PFSK-1 (cell line): ENCODE data around the gene DOCK1.

ENCODE experiments used
- FOXP2 ChIP-seq: optimal IDR thresholded peaks from 2 replicates; pipeline ENCODE3; 2011; ENCODE audit warnings: borderline replicate concordance, control low read depth, inconsistent platforms; ENCODE audit not compliant: insufficient read depth; ENCODE audit errors: extremely low read length, extremely low read depth
- POLR2AphosphoS5 ChIP-seq: IDR thresholded peaks from 2 replicates; pipeline ENCODE4 v1.6.1; 2012; ENCODE audit warnings: low read depth, mild to moderate bottlenecking, control low read depth, low read length, moderate library complexity
- SIN3A ChIP-seq: IDR thresholded peaks from 2 replicates; pipeline ENCODE4 v1.6.1; 2012; ENCODE audit warnings: mild to moderate bottlenecking, low read length, moderate library complexity, borderline replicate concordance; ENCODE audit not compliant: insufficient read depth
- TAF1 ChIP-seq: IDR thresholded peaks from 2 replicates; pipeline ENCODE4 v1.6.1; 2012; ENCODE audit warnings: low read length, control low read depth, borderline replicate concordance; ENCODE audit not compliant: insufficient read depth
- TF ChIP-seq, protein P1 (sequence below), 2 experiments: IDR thresholded peaks; 2 replicates each; pipeline versions ENCODE4 v1.6.1 to v1.8.0; 2011 to 2012; ENCODE audit warnings: low read depth in 2 of 2, low read length in 2 of 2, control low read depth in 1 of 2, inconsistent platforms in 1 of 2, mild to moderate bottlenecking in 1 of 2, moderate library complexity in 1 of 2; ENCODE audit not compliant: insufficient read depth in 1 of 2

The DOCK1 gene

DNA sequence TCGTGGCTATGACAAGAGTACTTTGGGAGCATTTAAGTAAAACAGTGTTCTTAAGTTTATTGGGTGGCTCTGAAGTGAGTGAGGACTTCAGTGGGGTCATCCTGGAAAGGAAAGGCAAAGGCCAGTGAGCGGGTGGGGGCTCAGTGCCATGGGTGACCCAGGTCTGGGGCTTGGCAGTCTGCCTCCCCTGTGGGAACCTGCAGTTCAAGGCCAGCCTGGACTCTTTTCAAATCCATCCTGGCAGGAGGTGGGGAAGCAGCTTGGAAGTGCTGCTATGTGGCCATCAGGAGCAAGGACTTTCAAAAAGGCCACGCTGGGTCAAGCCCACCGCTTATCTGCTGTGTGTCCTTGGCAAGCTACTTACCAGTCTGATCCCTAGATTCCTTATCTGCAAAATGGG lies 495.0 kb downstream of the DOCK1 start:
- TF ChIP-seq SIN3A, result no peak

DNA sequence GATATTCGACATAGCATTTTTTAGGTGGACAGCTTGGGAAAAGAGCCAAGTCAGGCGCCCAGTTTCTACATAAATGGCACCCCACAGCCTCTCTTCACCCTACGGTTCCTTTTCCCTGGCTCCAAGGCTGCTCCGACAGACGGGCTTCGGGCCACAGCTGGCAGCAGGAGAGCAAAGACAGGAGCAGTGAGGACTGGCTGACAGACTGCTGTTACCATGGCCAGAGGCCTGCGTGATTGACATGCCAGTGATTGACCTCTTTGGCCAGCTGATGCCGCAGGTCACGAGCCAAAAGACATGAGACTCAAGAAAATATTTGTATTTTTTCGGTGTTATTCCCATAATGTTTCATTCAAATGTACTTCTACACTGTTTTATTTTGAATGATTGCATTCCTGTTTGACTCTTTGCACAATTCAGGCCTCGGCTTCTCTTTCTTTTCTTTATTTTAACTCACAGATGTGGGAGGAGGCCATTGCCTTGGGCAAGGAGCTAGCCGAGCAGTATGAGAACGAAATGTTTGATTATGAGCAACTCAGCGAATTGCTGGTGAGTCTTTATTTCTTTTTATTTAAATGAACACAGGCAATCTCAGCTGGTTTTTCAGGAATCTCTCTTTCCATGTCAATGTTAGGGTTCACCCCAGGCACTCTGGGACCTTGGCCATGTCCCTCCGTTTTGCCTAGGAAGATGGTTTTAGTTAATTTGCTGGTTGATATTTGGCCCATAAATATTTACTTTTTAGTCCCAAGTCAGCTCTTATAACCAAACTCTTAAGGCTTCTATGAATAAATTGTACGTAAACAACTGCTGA lies 497.6 kb downstream of the DOCK1 start:
- TF ChIP-seq FOXP2, result no peak
- no peak for TF ChIP-seq SIN3A
- TF ChIP-seq POLR2AphosphoS5, result no peak
- TF ChIP-seq, protein P1, sequence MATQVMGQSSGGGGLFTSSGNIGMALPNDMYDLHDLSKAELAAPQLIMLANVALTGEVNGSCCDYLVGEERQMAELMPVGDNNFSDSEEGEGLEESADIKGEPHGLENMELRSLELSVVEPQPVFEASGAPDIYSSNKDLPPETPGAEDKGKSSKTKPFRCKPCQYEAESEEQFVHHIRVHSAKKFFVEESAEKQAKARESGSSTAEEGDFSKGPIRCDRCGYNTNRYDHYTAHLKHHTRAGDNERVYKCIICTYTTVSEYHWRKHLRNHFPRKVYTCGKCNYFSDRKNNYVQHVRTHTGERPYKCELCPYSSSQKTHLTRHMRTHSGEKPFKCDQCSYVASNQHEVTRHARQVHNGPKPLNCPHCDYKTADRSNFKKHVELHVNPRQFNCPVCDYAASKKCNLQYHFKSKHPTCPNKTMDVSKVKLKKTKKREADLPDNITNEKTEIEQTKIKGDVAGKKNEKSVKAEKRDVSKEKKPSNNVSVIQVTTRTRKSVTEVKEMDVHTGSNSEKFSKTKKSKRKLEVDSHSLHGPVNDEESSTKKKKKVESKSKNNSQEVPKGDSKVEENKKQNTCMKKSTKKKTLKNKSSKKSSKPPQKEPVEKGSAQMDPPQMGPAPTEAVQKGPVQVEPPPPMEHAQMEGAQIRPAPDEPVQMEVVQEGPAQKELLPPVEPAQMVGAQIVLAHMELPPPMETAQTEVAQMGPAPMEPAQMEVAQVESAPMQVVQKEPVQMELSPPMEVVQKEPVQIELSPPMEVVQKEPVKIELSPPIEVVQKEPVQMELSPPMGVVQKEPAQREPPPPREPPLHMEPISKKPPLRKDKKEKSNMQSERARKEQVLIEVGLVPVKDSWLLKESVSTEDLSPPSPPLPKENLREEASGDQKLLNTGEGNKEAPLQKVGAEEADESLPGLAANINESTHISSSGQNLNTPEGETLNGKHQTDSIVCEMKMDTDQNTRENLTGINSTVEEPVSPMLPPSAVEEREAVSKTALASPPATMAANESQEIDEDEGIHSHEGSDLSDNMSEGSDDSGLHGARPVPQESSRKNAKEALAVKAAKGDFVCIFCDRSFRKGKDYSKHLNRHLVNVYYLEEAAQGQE (IDR thresholded peaks at IDR 0.05; ENCODE audit: insufficient read depth in 1 of 2, low read depth in 2 of 2, low read length in 2 of 2), result no peak
- no peak for TF ChIP-seq TAF1

DNA sequence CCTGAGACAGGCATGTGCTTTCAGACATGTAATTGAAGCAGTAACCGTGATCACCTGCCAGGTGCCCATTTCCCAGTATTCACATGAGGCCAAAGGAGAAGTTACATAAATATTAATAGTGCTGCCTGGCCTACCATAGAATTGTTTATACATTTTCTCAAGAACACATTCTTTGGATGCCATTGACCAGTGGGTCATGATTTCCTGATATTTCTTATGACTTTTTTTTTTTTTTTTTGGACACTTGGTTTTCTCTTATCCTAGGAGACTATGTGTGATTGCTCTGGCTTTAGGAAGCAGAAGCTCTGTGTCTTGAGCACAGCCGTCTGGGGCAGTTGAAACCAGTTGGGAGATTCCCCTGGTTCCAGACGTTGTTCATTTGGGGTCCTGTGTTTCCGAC lies 500.0 kb downstream of the DOCK1 start:
- TF ChIP-seq, protein P1 (IDR thresholded peaks at IDR 0.05; ENCODE audit: insufficient read depth in 1 of 2, low read depth in 2 of 2, low read length in 2 of 2), result no peak
- TF ChIP-seq SIN3A (no peak), FOXP2 (no peak), TAF1 (no peak), POLR2AphosphoS5 (no peak)

DNA sequence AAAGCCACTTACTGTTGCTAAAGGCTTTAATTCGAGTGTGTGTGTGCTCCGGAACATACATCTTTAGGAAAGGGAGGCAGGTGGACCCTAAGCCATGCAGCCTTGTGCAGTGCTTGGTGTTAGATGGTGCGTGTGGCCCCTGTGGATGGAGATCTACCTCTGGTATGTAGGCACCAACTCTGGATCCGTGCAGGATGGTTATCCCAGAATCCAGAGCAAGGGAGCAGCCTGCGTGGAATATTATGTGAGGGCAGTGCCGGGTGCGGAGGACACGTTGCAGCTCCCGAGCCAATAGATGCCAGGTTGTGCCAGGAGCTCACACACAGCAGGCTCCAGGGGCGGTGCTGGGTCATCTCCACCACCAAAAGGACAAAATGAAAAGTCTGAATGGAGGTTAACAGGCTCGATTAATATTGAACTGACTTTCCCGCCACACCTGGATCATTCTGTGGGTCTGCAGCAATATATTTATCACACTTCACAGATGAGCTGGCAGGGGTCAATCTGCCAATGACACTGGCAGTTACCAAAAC lies 500.9 kb downstream of the DOCK1 start:
- TF ChIP-seq, protein P1 (IDR thresholded peaks at IDR 0.05; ENCODE audit: insufficient read depth in 1 of 2, low read depth in 2 of 2, low read length in 2 of 2), result no peak
- TF ChIP-seq TAF1, result no peak
- TF ChIP-seq FOXP2, result no peak
- TF ChIP-seq POLR2AphosphoS5, result no peak
- no peak for TF ChIP-seq SIN3A

DNA sequence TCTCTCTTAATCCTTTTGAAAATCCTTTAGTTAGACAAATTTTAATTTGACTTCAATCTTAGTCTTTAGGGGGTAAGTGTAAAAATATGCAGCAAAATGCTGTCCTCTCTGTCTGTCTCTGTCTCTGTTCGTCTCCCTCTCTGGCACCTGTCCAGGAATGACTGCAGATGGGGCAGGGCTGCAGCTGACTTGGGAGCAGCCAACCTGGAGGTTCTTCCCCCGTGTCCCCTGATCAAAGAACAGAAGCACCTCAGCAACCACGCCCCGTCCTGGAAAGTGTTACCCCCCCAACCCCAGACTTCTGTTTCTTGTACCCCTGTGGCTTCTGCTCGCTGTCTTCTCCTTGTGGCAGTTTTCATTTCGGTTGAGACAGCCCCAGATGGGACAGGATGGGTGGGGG lies 502.3 kb downstream of the DOCK1 start:
- no peak for TF ChIP-seq FOXP2
- no peak for TF ChIP-seq SIN3A
- TF ChIP-seq, protein P1 (IDR thresholded peaks at IDR 0.05; ENCODE audit: insufficient read depth in 1 of 2, low read depth in 2 of 2, low read length in 2 of 2), result no peak
- TF ChIP-seq POLR2AphosphoS5, result no peak
- no peak for TF ChIP-seq TAF1
